Measurements from ENCODE around the gene FBXW8.

The FBXW8 gene

GRCh38 chr12:116975779-116976393 lies 65.1 kb downstream of the FBXW8 start:
- H3K9me3 Mint-ChIP-seq (ENCODE audit: low read depth): no peaks in the 10 kb centered on the region
- H3K4me3 Mint-ChIP-seq: no peak overlapping the region
- no peaks in the 10 kb centered on the region for H3K27me3 Mint-ChIP-seq
- H3K27ac Mint-ChIP-seq: no peak overlapping the region
- H3K36me3 Mint-ChIP-seq: peaks cover 8% of the 10 kb centered on the region
- H3K4me1 Mint-ChIP-seq (ENCODE audit: low read depth): no peaks in the 10 kb centered on the region

GRCh38 chr12:116977465-116978380 lies 67.0 kb downstream of the FBXW8 start:
- no peak overlapping the region for H3K27ac Mint-ChIP-seq
- H3K36me3 Mint-ChIP-seq: peaks cover 6% of the 10 kb centered on the region
- no peak overlapping the region for H3K4me3 Mint-ChIP-seq

GRCh38 chr12:116978791-116979508 lies 68.2 kb downstream of the FBXW8 start:
- H3K4me3 Mint-ChIP-seq: no peak overlapping the region
- H3K27me3 Mint-ChIP-seq: no peaks in the 10 kb centered on the region
- H3K36me3 Mint-ChIP-seq: peaks cover 6% of the 10 kb centered on the region
- H3K4me1 Mint-ChIP-seq (ENCODE audit: low read depth): no peaks in the 10 kb centered on the region
- no peak overlapping the region for H3K27ac Mint-ChIP-seq
- H3K9me3 Mint-ChIP-seq (ENCODE audit: low read depth): no peaks in the 10 kb centered on the region

More at GRCh38 chr12:116977465-116978380, 67.0 kb downstream of the FBXW8 start:
- Mint-ChIP-seq H3K4me1 (ENCODE audit: low read depth) (no peaks in the 10 kb centered on the region), H3K9me3 (ENCODE audit: low read depth) (no peaks in the 10 kb centered on the region), H3K27me3 (no peaks in the 10 kb centered on the region)

- H3K27ac Mint-ChIP-seq: no peak overlapping the region
- H3K27me3 Mint-ChIP-seq: no peaks in the 10 kb centered on the region
- no peaks in the 10 kb centered on the region for H3K9me3 Mint-ChIP-seq (ENCODE audit: low read depth)
- no peak overlapping the region for H3K4me3 Mint-ChIP-seq
- no peaks in the 10 kb centered on the region for H3K4me1 Mint-ChIP-seq (ENCODE audit: low read depth)
- peaks cover 2% of the 10 kb centered on the region for H3K36me3 Mint-ChIP-seq
Observed at GRCh38 chr12:116980083-116980482, 69.3 kb downstream of the FBXW8 start.

GRCh38 chr12:116982791-116983411 lies 72.2 kb downstream of the FBXW8 start:
- H3K27ac Mint-ChIP-seq: no peak overlapping the region
- peaks cover 13% of the 10 kb centered on the region for H3K36me3 Mint-ChIP-seq
- no peak overlapping the region for H3K4me3 Mint-ChIP-seq
- H3K27me3 Mint-ChIP-seq: no peaks in the 10 kb centered on the region
- H3K9me3 Mint-ChIP-seq (ENCODE audit: low read depth): no peaks in the 10 kb centered on the region
- no peaks in the 10 kb centered on the region for H3K4me1 Mint-ChIP-seq (ENCODE audit: low read depth)

GRCh38 chr12:116984098-116984497 lies 73.3 kb downstream of the FBXW8 start:
- H3K4me1 Mint-ChIP-seq (ENCODE audit: low read depth): no peaks in the 10 kb centered on the region
- no peak overlapping the region for H3K4me3 Mint-ChIP-seq
- H3K36me3 Mint-ChIP-seq: peaks cover 16% of the 10 kb centered on the region
- H3K9me3 Mint-ChIP-seq (ENCODE audit: low read depth): no peaks in the 10 kb centered on the region
- H3K27me3 Mint-ChIP-seq: no peaks in the 10 kb centered on the region
- H3K27ac Mint-ChIP-seq: no peak overlapping the region

- no peaks in the 10 kb centered on the region for H3K9me3 Mint-ChIP-seq (ENCODE audit: low read depth)
- H3K27me3 Mint-ChIP-seq: no peaks in the 10 kb centered on the region
- H3K4me3 Mint-ChIP-seq: no peak overlapping the region
- H3K27ac Mint-ChIP-seq: no peak overlapping the region
- peaks cover 28% of the 10 kb centered on the region for H3K36me3 Mint-ChIP-seq
- H3K4me1 Mint-ChIP-seq (ENCODE audit: low read depth): no peaks in the 10 kb centered on the region
Observed at GRCh38 chr12:116990329-116990728, 79.6 kb downstream of the FBXW8 start.

GRCh38 chr12:116990971-116991966 lies 80.5 kb downstream of the FBXW8 start:
- Mint-ChIP-seq H3K4me1 (ENCODE audit: low read depth) (no peaks in the 10 kb centered on the region), H3K9me3 (ENCODE audit: low read depth) (no peaks in the 10 kb centered on the region), H3K36me3 (peaks cover 25% of the 10 kb centered on the region), H3K27ac (no peak overlapping the region), H3K27me3 (no peaks in the 10 kb centered on the region), H3K4me3 (no peak overlapping the region)

GRCh38 chr12:116996093-116996492 lies 85.3 kb downstream of the FBXW8 start:
- no peaks in the 10 kb centered on the region for H3K4me1 Mint-ChIP-seq (ENCODE audit: low read depth)
- H3K4me3 Mint-ChIP-seq: no peak overlapping the region
- H3K27ac Mint-ChIP-seq: no peak overlapping the region
- H3K36me3 Mint-ChIP-seq: peaks cover 11% of the 10 kb centered on the region
- no peaks in the 10 kb centered on the region for H3K9me3 Mint-ChIP-seq (ENCODE audit: low read depth)
- H3K27me3 Mint-ChIP-seq: no peaks in the 10 kb centered on the region

- Mint-ChIP-seq H3K27me3 (no peaks in the 10 kb centered on the region), H3K27ac (no peak overlapping the region), H3K4me1 (ENCODE audit: low read depth) (no peaks in the 10 kb centered on the region), H3K4me3 (no peak overlapping the region), H3K9me3 (ENCODE audit: low read depth) (no peaks in the 10 kb centered on the region), H3K36me3 (peaks cover 7% of the 10 kb centered on the region)
Observed at GRCh38 chr12:116996621-116997020, 85.9 kb downstream of the FBXW8 start.

GRCh38 chr12:116999066-116999465 lies 88.3 kb downstream of the FBXW8 start:
- H3K4me1 Mint-ChIP-seq (ENCODE audit: low read depth): no peaks in the 10 kb centered on the region
- H3K4me3 Mint-ChIP-seq: no peak overlapping the region
- no peaks in the 10 kb centered on the region for H3K27me3 Mint-ChIP-seq
- H3K36me3 Mint-ChIP-seq: peaks cover 2% of the 10 kb centered on the region
- H3K27ac Mint-ChIP-seq: no peak overlapping the region
- H3K9me3 Mint-ChIP-seq (ENCODE audit: low read depth): no peaks in the 10 kb centered on the region

- Mint-ChIP-seq H3K9me3 (ENCODE audit: low read depth) (no peaks in the 10 kb centered on the region), H3K4me1 (ENCODE audit: low read depth) (no peaks in the 10 kb centered on the region), H3K4me3 (no peak overlapping the region), H3K27me3 (no peaks in the 10 kb centered on the region), H3K36me3 (peaks cover 8% of the 10 kb centered on the region), H3K27ac (no peak overlapping the region)
Observed at GRCh38 chr12:117000316-117000715, 89.6 kb downstream of the FBXW8 start.

GRCh38 chr12:117002051-117002817 lies 91.5 kb downstream of the FBXW8 start:
- H3K27me3 Mint-ChIP-seq: no peaks in the 10 kb centered on the region
- no peak overlapping the region for H3K4me3 Mint-ChIP-seq
- no peaks in the 10 kb centered on the region for H3K4me1 Mint-ChIP-seq (ENCODE audit: low read depth)
- peaks cover 9% of the 10 kb centered on the region for H3K36me3 Mint-ChIP-seq
- no peak overlapping the region for H3K27ac Mint-ChIP-seq
- no peaks in the 10 kb centered on the region for H3K9me3 Mint-ChIP-seq (ENCODE audit: low read depth)
